Uterus (tissue), 4 donors: ENCODE measurements around the gene USO1. TPM values are rescaled to one million over a fixed set of nuclear protein-coding genes. Genes with fewer than 3 reads are reported as not detected.

Experiments
- DNase-seq, 2 donors: peaks; one replicate each; pipeline ENCODE4 v3.0.0-alpha.2; 2019 to 2020
- H3K27ac ChIP-seq, 2 donors: fragments of 200-600 bp; sonication (generic); 1 replicate in 1 of 2; 2 replicates in 1 of 2; pipeline ENCODE4 v1.5.1; 2016 to 2018
- H3K27me3 ChIP-seq, 2 donors: fragments of 200-600 bp; sonication (generic); one replicate each; pipeline ENCODE4 v1.5.1; 2018 to 2019; ENCODE audit warnings: control low read depth in 1 of 2
- H3K36me3 ChIP-seq, 2 donors: fragments of 200-600 bp; sonication (generic); one replicate each; pipeline ENCODE4 v1.5.1; 2019; ENCODE audit warnings: control low read depth in 1 of 2
- H3K4me1 ChIP-seq, 2 donors: fragments of 200-600 bp; sonication (generic); one replicate each; pipeline ENCODE4 v1.5.1; 2018 to 2019; ENCODE audit warnings: control low read depth in 1 of 2
- H3K4me3 ChIP-seq, 2 donors: fragments of 200-600 bp; sonication (generic); 1 replicate in 1 of 2; 2 replicates in 1 of 2; pipeline ENCODE4 v1.5.1; 2018 to 2019; ENCODE audit warnings: mild to moderate bottlenecking in 1 of 2
- H3K9me3 ChIP-seq, 2 donors: fragments of 200-600 bp; sonication (generic); one replicate each; pipeline ENCODE4 v1.5.1; 2019; ENCODE audit warnings: control low read depth in 1 of 2
- POLR2A ChIP-seq, 2 donors: fragments of 450-650 bp; IDR thresholded peaks; one replicate each; pipeline ENCODE4 v1.6.1; 2016; ENCODE audit warnings: antibody characterized with exemption in 2 of 2, mild to moderate bottlenecking in 1 of 2, moderate library complexity in 1 of 2
- intact Hi-C: fragments of 100-400 bp; cut with DNase I; formaldehyde crosslinking; loops from one replicate; pipeline ENCODE4 v1.15.1; 2023; ENCODE audit warnings: low total_unique reads
- total RNA-seq, 4 donors: library from RNA; depleted of rRNA in 3 of 4; stranded (reverse); fragments of >200 nt in 3 of 4; gene quantifications; one replicate each; pipeline versions ENCODE4 v1.1.0 to v1.2.4, GENCODE V29; 2014 to 2023
- TF ChIP-seq, protein P1 (sequence below), 4 experiments: fragments of 200-600 bp in 2 of 4; fragments of 450-650 bp in 2 of 4; sonication (generic) in 2 of 4; IDR thresholded peaks; one replicate each; pipeline ENCODE4 v1.5.1; 2016 to 2019; ENCODE audit warnings: antibody characterized with exemption in 4 of 4, mild to moderate bottlenecking in 2 of 4, moderate library complexity in 1 of 4
- donor health status: DM: yes; HTN: yes; CAD: no.

The USO1 gene
- total RNA-seq, 4 donors from 2014 or later = 20.0 to 127 (median 59.4) TPM

DNA sequence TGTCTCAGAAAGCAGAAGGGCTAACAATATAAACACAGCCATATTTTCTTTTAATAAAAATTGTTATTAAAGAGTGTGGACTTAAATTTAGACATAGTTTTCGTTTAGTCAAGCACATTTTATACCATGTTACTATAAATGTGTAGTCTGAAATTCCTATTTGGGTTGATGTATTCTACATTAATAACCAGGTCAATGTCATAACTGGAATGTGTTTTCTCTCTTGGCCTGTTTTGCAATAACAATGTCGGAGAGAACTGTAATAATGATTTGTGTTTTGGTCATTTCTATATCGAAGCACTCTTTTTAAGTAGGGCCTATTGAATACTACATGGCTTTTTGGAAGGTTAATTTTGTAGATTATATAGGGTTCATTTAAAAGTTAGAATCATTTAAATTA, 5.5 kb downstream of the USO1 start:
- H3K36me3 ChIP-seq = no peaks in the 10 kb centered on the region
- H3K27ac ChIP-seq = no peak overlapping the region
- H3K4me3 ChIP-seq = peak overlapping the region in 1 of 2 donors; percentile 6
- H3K27me3 ChIP-seq = no peaks in the 10 kb centered on the region
- no peak for TF ChIP-seq POLR2A (IDR thresholded peaks at IDR 0.05)
- TF ChIP-seq, protein P1, sequence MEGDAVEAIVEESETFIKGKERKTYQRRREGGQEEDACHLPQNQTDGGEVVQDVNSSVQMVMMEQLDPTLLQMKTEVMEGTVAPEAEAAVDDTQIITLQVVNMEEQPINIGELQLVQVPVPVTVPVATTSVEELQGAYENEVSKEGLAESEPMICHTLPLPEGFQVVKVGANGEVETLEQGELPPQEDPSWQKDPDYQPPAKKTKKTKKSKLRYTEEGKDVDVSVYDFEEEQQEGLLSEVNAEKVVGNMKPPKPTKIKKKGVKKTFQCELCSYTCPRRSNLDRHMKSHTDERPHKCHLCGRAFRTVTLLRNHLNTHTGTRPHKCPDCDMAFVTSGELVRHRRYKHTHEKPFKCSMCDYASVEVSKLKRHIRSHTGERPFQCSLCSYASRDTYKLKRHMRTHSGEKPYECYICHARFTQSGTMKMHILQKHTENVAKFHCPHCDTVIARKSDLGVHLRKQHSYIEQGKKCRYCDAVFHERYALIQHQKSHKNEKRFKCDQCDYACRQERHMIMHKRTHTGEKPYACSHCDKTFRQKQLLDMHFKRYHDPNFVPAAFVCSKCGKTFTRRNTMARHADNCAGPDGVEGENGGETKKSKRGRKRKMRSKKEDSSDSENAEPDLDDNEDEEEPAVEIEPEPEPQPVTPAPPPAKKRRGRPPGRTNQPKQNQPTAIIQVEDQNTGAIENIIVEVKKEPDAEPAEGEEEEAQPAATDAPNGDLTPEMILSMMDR (IDR thresholded peaks at IDR 0.05) = no peak
- H3K4me1 ChIP-seq = peaks cover 0 to 6% of the 10 kb centered on the region in 2 donors
- no peak for DNase-seq
- intact Hi-C loops = no loop called here
- H3K9me3 ChIP-seq = no peaks in the 10 kb centered on the region

DNA sequence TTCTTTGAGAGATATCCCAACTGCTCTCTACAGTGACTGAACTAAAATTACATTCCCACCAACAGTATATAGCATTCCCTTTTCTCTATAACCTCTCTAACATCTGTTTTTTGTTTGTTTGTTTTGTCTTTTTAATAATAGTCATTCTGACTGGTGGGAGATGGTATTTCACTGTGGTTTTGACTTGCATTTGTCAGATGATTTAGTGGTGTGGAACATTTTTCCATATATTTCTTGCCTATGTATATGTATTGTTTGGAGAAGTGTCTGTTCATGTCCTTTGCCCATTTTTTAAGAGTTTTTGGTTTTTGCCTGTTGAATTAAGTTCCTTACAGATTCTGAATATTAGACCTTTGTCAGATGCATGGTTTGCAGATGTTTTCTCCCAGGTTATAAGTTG, 9.0 kb downstream of the USO1 start:
- Histone ChIP-seq H3K4me1 (no peaks in the 10 kb centered on the region), H3K27ac (no peak overlapping the region), H3K36me3 (no peaks in the 10 kb centered on the region), H3K9me3 (no peaks in the 10 kb centered on the region), H3K4me3 (no peak overlapping the region), H3K27me3 (no peaks in the 10 kb centered on the region)
- intact Hi-C loops = no loop called here
- no peak for DNase-seq
- TF ChIP-seq, protein P1 (IDR thresholded peaks at IDR 0.05) = no peak
- no peak for TF ChIP-seq POLR2A (IDR thresholded peaks at IDR 0.05)

DNA sequence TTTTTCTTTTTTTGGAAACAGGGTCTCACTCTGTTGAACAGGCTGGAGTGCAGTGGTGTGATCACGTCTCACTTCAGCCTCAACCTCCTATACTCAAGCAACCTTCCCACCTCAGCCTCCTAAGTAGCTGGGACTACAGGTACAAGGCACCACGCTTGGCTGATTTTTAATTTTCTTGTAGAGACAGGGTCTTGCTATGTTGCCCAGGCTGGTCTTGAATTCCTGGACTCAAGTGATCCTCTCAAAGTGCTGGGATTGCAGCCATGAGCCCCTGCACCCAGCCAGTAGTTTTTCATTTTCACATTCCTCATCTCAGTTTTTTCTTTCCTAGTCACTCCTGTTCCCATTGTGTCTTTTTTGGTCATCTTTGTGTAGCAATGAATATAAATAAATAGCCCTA, 11.1 kb downstream of the USO1 start:
- no peak overlapping the region for H3K27ac ChIP-seq
- no peaks in the 10 kb centered on the region for H3K9me3 ChIP-seq
- intact Hi-C loops = no loop called here
- H3K27me3 ChIP-seq = no peaks in the 10 kb centered on the region
- no peak overlapping the region for H3K4me3 ChIP-seq
- H3K4me1 ChIP-seq = no peaks in the 10 kb centered on the region
- DNase-seq = no peak
- TF ChIP-seq, protein P1 (IDR thresholded peaks at IDR 0.05) = no peak
- no peak for TF ChIP-seq POLR2A (IDR thresholded peaks at IDR 0.05)
- H3K36me3 ChIP-seq = no peaks in the 10 kb centered on the region

DNA sequence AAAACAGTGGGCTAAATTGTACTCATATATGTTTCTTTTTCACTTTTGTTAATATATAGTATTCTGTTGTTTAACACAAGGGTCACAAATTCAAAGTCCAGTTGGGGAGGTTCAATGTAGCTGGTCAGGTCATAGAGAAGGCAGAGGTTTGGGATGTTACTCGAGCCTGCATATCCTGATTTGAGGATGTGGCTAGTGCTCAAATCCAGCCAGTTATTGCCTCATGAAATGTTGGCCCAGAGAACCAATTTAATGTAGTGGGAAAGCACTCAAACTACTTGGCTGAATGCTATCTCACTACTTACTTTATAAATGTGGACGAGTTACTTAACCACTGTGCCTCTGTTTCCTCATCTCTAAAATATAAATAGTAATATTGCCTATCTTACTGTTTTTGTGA, 12.5 kb downstream of the USO1 start:
- Histone ChIP-seq H3K36me3 (no peaks in the 10 kb centered on the region), H3K4me3 (no peak overlapping the region), H3K9me3 (no peaks in the 10 kb centered on the region), H3K27ac (no peak overlapping the region), H3K27me3 (no peaks in the 10 kb centered on the region), H3K4me1 (no peaks in the 10 kb centered on the region)
- intact Hi-C loops = no loop called here
- TF ChIP-seq POLR2A (IDR thresholded peaks at IDR 0.05) = no peak
- TF ChIP-seq, protein P1 (IDR thresholded peaks at IDR 0.05) = no peak
- no peak for DNase-seq

DNA sequence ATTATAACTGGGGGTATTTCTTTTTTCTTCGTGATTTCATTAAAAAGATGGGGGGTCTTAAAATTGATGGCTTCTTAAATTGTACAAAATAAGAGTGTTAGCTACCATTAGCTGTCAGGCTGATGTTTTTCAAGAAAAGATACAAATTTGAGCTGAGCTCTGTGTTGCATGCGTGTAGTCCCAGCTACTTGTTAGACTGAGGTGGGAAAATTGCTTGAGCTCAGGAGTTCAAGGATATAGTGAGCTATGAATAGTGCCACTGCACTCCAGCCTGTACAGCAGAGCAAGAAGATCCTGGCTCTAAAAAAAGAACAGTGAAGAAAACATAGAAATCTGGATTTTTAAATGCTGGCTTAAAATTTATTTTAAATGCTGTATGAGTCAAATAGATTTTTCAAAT, 13.0 kb downstream of the USO1 start:
- H3K27me3 ChIP-seq = no peaks in the 10 kb centered on the region
- intact Hi-C loops = no loop called here
- DNase-seq = no peak
- TF ChIP-seq, protein P1 (IDR thresholded peaks at IDR 0.05) = no peak
- TF ChIP-seq POLR2A (IDR thresholded peaks at IDR 0.05) = no peak
- no peak overlapping the region for H3K27ac ChIP-seq
- no peaks in the 10 kb centered on the region for H3K4me1 ChIP-seq
- H3K4me3 ChIP-seq = no peak overlapping the region
- H3K36me3 ChIP-seq = no peaks in the 10 kb centered on the region
- no peaks in the 10 kb centered on the region for H3K9me3 ChIP-seq
